ENCODE measurements around the gene IGFBP6.

- no peak for TF ChIP-seq CTCF (conservative IDR thresholded peaks at IDR 0.05; ENCODE audit: low read depth, low read length)
- TF ChIP-seq EZH2 (IDR thresholded peaks at IDR 0.05; ENCODE audit: borderline replicate concordance, low read depth, low read length, poor library complexity, severe bottlenecking), result no peak
Observed at GRCh38 chr12:53124352-53124723, 26.9 kb downstream of the IGFBP6 start.

Data from A673 (cell line).